K562 (cell line): ENCODE data around the gene GATM. TPM values are rescaled to one million over a fixed set of nuclear protein-coding genes. Genes with fewer than 3 reads are reported as not detected.

Experiments
- BCLAF1 ChIP-seq, 2 experiments: fragments of 450-650 bp in 1 of 2; IDR thresholded peaks; 2 replicates each; pipeline ENCODE4 v1.6.1; 2011 to 2017; ENCODE audit warnings: low read depth in 2 of 2, antibody characterized with exemption in 1 of 2, borderline replicate concordance in 1 of 2, low read length in 1 of 2, mild to moderate bottlenecking in 1 of 2, mixed read lengths in 1 of 2; ENCODE audit not compliant: control insufficient read depth in 1 of 2
- HIVEP1 ChIP-seq: fragments of 250-450 bp; sonication (Bioruptor Pico); IDR thresholded peaks from 2 replicates; pipeline ENCODE4 v1.4.0; 2020; ENCODE audit warnings: mild to moderate bottlenecking
- NR4A1 ChIP-seq, 2 experiments: fragments of 250-450 bp in 1 of 2; fragments of 450-650 bp in 1 of 2; sonication (Bioruptor Pico) in 1 of 2; IDR thresholded peaks; 2 replicates each; pipeline versions ENCODE4 v1.4.0 to v1.6.1; 2016 to 2020; ENCODE audit warnings: mild to moderate bottlenecking in 2 of 2, missing compliant biosample characterization in 1 of 2, missing genetic modification characterization in 1 of 2, moderate library complexity in 1 of 2
- SRSF3 ChIP-seq: fragments of 200-400 bp; formaldehyde crosslinking; IDR thresholded peaks from 2 replicates; pipeline ENCODE4 v1.6.1; 2016; ENCODE audit warnings: mild to moderate bottlenecking, low read length, moderate library complexity; ENCODE audit not compliant: insufficient read depth
- TEAD4 ChIP-seq, 2 experiments: sonication (generic) in 1 of 2; formaldehyde crosslinking in 1 of 2; IDR thresholded peaks; 2 replicates each; pipeline versions ENCODE4 v1.6.1 to v1.8.0; 2012 to 2022; ENCODE audit warnings: borderline replicate concordance in 1 of 2, inconsistent platforms in 1 of 2, low read length in 1 of 2, mild to moderate bottlenecking in 1 of 2, missing genetic modification reagents in 1 of 2
- TRIM25 ChIP-seq: fragments of 450-650 bp; IDR thresholded peaks from 2 replicates; pipeline ENCODE4 v1.7.0; 2016; ENCODE audit warnings: borderline replicate concordance
- U2AF2 ChIP-seq: fragments of 200-400 bp; formaldehyde crosslinking; optimal IDR thresholded peaks from 2 replicates; pipeline ENCODE3; 2017; ENCODE audit warnings: low read depth, mild to moderate bottlenecking, low read length
- YY1 ChIP-seq, 3 experiments: IDR thresholded peaks; 2 replicates each; pipeline ENCODE4 v1.6.1; 2011; ENCODE audit warnings: low read length in 2 of 3, mild to moderate bottlenecking in 2 of 3, moderate library complexity in 2 of 3, borderline replicate concordance in 1 of 3, control low read depth in 1 of 3, low read depth in 1 of 3; ENCODE audit not compliant: insufficient read depth in 3 of 3, insufficient replicate concordance in 2 of 3, control insufficient read depth in 1 of 3, insufficient read length in 1 of 3; ENCODE audit errors: extremely low read depth in 1 of 3
- ZBTB7A ChIP-seq: IDR thresholded peaks from 2 replicates; pipeline ENCODE4 v1.6.1; 2011; ENCODE audit warnings: low read depth, mild to moderate bottlenecking, low read length, moderate library complexity, borderline replicate concordance; ENCODE audit not compliant: control insufficient read depth
- ZNF347 ChIP-seq: fragments of 450-650 bp; formaldehyde crosslinking; IDR thresholded peaks from 2 replicates; pipeline ENCODE4 v1.4.0; 2020; ENCODE audit warnings: low read depth, mild to moderate bottlenecking, moderate library complexity
- ZNF384 ChIP-seq: IDR thresholded peaks from 2 replicates; pipeline ENCODE4 v1.6.1; 2012; ENCODE audit warnings: low read depth, low read length, improper control_type of control experiment
- ZNF778 ChIP-seq: fragments of 450-650 bp; formaldehyde crosslinking; IDR thresholded peaks from 2 replicates; pipeline ENCODE4 v1.4.0; 2020; ENCODE audit warnings: mild to moderate bottlenecking, moderate library complexity
- polyA plus RNA-seq, 8 experiments: library from polyadenylated mRNA; depleted of rRNA in 4 of 8; stranded (reverse) in 5 of 8; unstranded in 3 of 8; fragments of >200 nt; fragmentation: Nextera tagmentation in 2 of 8; fragmentation: Illumina TruSeq in 1 of 8; extraction: Ambion mirVana in 2 of 8; extraction: Trizol in 1 of 8; gene quantifications; 2 replicates each; pipeline versions ENCODE4 v1.2.1 to v1.2.3, GENCODE V29; 2011 to 2014; ENCODE audit warnings: inconsistent platforms in 1 of 8, missing spikeins in 1 of 8
- total RNA-seq, 7 experiments: library from RNA; depleted of rRNA in 6 of 7; stranded (reverse); fragments of >200 nt in 6 of 7; fragmentation: Illumina TruSeq in 2 of 7; extraction: Trizol in 2 of 7; gene quantifications; 2 replicates each; pipeline versions ENCODE4 v1.2.1 to v1.2.3, GENCODE V29; 2011 to 2021; ENCODE audit warnings: low replicate concordance in 1 of 7
- TF ChIP-seq, protein P1 (sequence below): fragments of 450-650 bp; IDR thresholded peaks from 2 replicates; pipeline ENCODE4 v1.7.1; 2018; ENCODE audit warnings: mild to moderate bottlenecking, low read depth; ENCODE audit not compliant: partially characterized antibody
- TF ChIP-seq, protein P2 (sequence below): sonication (generic); formaldehyde crosslinking; IDR thresholded peaks from 2 replicates; pipeline ENCODE4 v1.8.1; 2022; ENCODE audit warnings: missing genetic modification reagents

The GATM gene
- total and polyA plus RNA-seq, 9 of the 15 experiments (the other 6 are each of a cell fraction or from before 2014, with no cell fraction given): 0.11 to 1.1 (median 0.65) TPM

- TF ChIP-seq, protein P1, sequence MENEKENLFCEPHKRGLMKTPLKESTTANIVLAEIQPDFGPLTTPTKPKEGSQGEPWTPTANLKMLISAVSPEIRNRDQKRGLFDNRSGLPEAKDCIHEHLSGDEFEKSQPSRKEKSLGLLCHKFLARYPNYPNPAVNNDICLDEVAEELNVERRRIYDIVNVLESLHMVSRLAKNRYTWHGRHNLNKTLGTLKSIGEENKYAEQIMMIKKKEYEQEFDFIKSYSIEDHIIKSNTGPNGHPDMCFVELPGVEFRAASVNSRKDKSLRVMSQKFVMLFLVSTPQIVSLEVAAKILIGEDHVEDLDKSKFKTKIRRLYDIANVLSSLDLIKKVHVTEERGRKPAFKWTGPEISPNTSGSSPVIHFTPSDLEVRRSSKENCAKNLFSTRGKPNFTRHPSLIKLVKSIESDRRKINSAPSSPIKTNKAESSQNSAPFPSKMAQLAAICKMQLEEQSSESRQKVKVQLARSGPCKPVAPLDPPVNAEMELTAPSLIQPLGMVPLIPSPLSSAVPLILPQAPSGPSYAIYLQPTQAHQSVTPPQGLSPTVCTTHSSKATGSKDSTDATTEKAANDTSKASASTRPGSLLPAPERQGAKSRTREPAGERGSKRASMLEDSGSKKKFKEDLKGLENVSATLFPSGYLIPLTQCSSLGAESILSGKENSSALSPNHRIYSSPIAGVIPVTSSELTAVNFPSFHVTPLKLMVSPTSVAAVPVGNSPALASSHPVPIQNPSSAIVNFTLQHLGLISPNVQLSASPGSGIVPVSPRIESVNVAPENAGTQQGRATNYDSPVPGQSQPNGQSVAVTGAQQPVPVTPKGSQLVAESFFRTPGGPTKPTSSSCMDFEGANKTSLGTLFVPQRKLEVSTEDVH: no peak
- no peak for TF ChIP-seq NR4A1 (CRISPR knock-in tag; IDR thresholded peaks at IDR 0.05)
- TF ChIP-seq NR4A1 (tag; IDR thresholded peaks at IDR 0.05): no peak
- TF ChIP-seq, protein P2, sequence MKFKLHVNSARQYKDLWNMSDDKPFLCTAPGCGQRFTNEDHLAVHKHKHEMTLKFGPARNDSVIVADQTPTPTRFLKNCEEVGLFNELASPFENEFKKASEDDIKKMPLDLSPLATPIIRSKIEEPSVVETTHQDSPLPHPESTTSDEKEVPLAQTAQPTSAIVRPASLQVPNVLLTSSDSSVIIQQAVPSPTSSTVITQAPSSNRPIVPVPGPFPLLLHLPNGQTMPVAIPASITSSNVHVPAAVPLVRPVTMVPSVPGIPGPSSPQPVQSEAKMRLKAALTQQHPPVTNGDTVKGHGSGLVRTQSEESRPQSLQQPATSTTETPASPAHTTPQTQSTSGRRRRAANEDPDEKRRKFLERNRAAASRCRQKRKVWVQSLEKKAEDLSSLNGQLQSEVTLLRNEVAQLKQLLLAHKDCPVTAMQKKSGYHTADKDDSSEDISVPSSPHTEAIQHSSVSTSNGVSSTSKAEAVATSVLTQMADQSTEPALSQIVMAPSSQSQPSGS (CRISPR knock-in tag): no peak
- TF ChIP-seq U2AF2: no peak
- TF ChIP-seq HIVEP1: no peak
- no peak for TF ChIP-seq ZNF778
- TF ChIP-seq SRSF3: no peak
- no peak for TF ChIP-seq ZNF347 (CRISPR knock-in tag)
- peak in 2 of 3 experiments; percentile 61 for TF ChIP-seq YY1 (IDR thresholded peaks at IDR 0.05; ENCODE audit: borderline replicate concordance in 1 of 3, control insufficient read depth in 1 of 3, extremely low read depth in 1 of 3, insufficient read depth in 3 of 3, insufficient read length in 1 of 3, insufficient replicate concordance in 2 of 3, low read depth in 1 of 3, low read length in 2 of 3)
- no peak; the same call in 1 of the 2 replicates for TF ChIP-seq ZBTB7A
- no peak for TF ChIP-seq TRIM25
- 0 out of 2 replicates have a peak, but pooled peaks have one; percentile 32 for TF ChIP-seq ZNF384
- TF ChIP-seq TEAD4 (IDR thresholded peaks at IDR 0.05; ENCODE audit: low read length): no peak
- 0 out of 2 replicates have a peak, but pooled peaks have one; percentile 69 for TF ChIP-seq TEAD4 (CRISPR knock-in tag; IDR thresholded peaks at IDR 0.05; ENCODE audit: borderline replicate concordance)
- TF ChIP-seq BCLAF1 (IDR thresholded peaks at IDR 0.05; ENCODE audit: borderline replicate concordance in 1 of 2, control insufficient read depth in 1 of 2, low read depth in 2 of 2, low read length in 1 of 2): 0 out of 4 replicates have a peak, but pooled peaks of 1 of the 2 experiments have one; percentile 64
Measured at GRCh38 chr15:45402162-45402954, 24.0 kb upstream of the GATM start (continued).
